H1 (cell line): ENCODE results near the gene DPM3. TPM values are rescaled to one million over a fixed set of nuclear protein-coding genes. Genes with fewer than 3 reads are reported as not detected.

Experiments used
- CTCF ChIA-PET: fragments of 300-600 bp; sonication (Branson Sonifier 250); formaldehyde crosslinking; loops from one replicate; lab custom pipeline; 2021; ENCODE audit not compliant: partially characterized antibody; lab: Charles Lee
- POLR2A ChIA-PET: fragments of 300-600 bp; sonication (Branson Sonifier 250); formaldehyde crosslinking; loops from one replicate; lab custom pipeline; 2021; ENCODE audit warnings: inconsistent platforms; ENCODE audit not compliant: partially characterized antibody; lab: Charles Lee
- DNase-seq, 2 experiments: peaks; one replicate each; pipeline versions ENCODE4 v3.0.0 to v3.0.0-alpha.2; 2010 to 2022; ENCODE audit warnings: low spot score in 2 of 2, low read depth in 1 of 2, mixed read lengths in 1 of 2
- FAIRE-seq: peaks from 2 replicates; lab custom pipeline; 2011; peaks lifted over from hg19 to GRCh38; lab: Jason Lieb, UNC
- H2AFZ ChIP-seq: 2 replicates; pipeline ENCODE4 v1.8.1; 2012; ENCODE audit warnings: low read length, inconsistent platforms
- H2AK5ac ChIP-seq: 2 replicates; pipeline ENCODE4 v1.6.1; 2013; ENCODE audit warnings: low read depth, low read length
- H2BK120ac ChIP-seq: replicated peaks from 2 replicates; pipeline ENCODE3; 2013; ENCODE audit warnings: low read depth, low read length, inconsistent platforms
- H2BK12ac ChIP-seq: 2 replicates; pipeline ENCODE4 v1.6.1; 2013; ENCODE audit warnings: low read depth, low read length
- H2BK15ac ChIP-seq: 2 replicates; pipeline ENCODE4 v1.6.1; 2013; ENCODE audit warnings: low read length
- H2BK20ac ChIP-seq: 2 replicates; pipeline ENCODE4 v1.6.1; 2013; ENCODE audit warnings: low read length
- H2BK5ac ChIP-seq: 2 replicates; pipeline ENCODE4 v1.6.1; 2013; ENCODE audit warnings: low read depth, low read length
- H3K14ac ChIP-seq: 2 replicates; pipeline ENCODE4 v1.6.1; 2013; ENCODE audit warnings: inconsistent platforms; ENCODE audit not compliant: insufficient read length
- H3K18ac ChIP-seq: 2 replicates; pipeline ENCODE4 v1.6.1; 2013; ENCODE audit warnings: low read length; ENCODE audit errors: extremely low read depth
- H3K23ac ChIP-seq: 2 replicates; pipeline ENCODE4 v1.6.1; 2013; ENCODE audit warnings: inconsistent platforms; ENCODE audit not compliant: insufficient read length
- H3K23me2 ChIP-seq: 2 replicates; pipeline ENCODE4 v1.6.1; 2013; ENCODE audit warnings: low read depth, low read length
- H3K27ac ChIP-seq: 2 replicates; pipeline ENCODE4 v1.6.1; 2011; ENCODE audit warnings: low read depth, low read length, inconsistent platforms
- H3K27me3 ChIP-seq, 4 experiments: replicated peaks in 1 of 4; 1 replicate in 1 of 4; 2 replicates in 3 of 4; pipeline versions ENCODE4 v1.6.1 to v1.8.1; 2011 to 2013; ENCODE audit warnings: low read length in 3 of 4, mild to moderate bottlenecking in 3 of 4, inconsistent platforms in 2 of 4, mixed read lengths in 2 of 4, moderate library complexity in 1 of 4; ENCODE audit not compliant: control insufficient read depth in 3 of 4, insufficient read depth in 3 of 4; ENCODE audit errors: extremely low read depth in 1 of 4
- H3K36me3 ChIP-seq, 4 experiments: 2 replicates each; pipeline versions ENCODE4 v1.6.1 to v1.8.1; 2011 to 2013; ENCODE audit warnings: mild to moderate bottlenecking in 4 of 4, low read length in 3 of 4, moderate library complexity in 2 of 4, control low read depth in 1 of 4, inconsistent platforms in 1 of 4; ENCODE audit not compliant: insufficient read depth in 4 of 4, control insufficient read depth in 2 of 4
- H3K4ac ChIP-seq: replicated peaks from 2 replicates; pipeline ENCODE3; 2013; ENCODE audit warnings: low read length, low read depth, mixed read lengths, inconsistent platforms; ENCODE audit not compliant: insufficient read length
- H3K4me1 ChIP-seq, 4 experiments: replicated peaks in 1 of 4; 1 replicate in 1 of 4; 2 replicates in 3 of 4; pipeline versions ENCODE4 v1.6.1 to v1.8.1; 2011 to 2013; ENCODE audit warnings: low read length in 3 of 4, inconsistent platforms in 2 of 4, mixed read lengths in 1 of 4; ENCODE audit not compliant: insufficient read depth in 4 of 4, control insufficient read depth in 3 of 4
- H3K4me2 ChIP-seq, 2 experiments: 2 replicates each; pipeline versions ENCODE4 v1.6.1 to v1.8.1; 2011 to 2013; ENCODE audit warnings: low read depth in 2 of 2, low read length in 2 of 2, control low read depth in 1 of 2, inconsistent platforms in 1 of 2, mild to moderate bottlenecking in 1 of 2; ENCODE audit not compliant: insufficient read depth in 1 of 2
- H3K4me3 ChIP-seq, 4 experiments: fragments of 200-600, 300-600 bp in 1 of 4; sonication (generic), shearing (Covaris generic), sonication (Bioruptor Twin) in 1 of 4; 2 replicates each; pipeline versions ENCODE4 v1.5.1 to v1.8.1; 2011 to 2016; ENCODE audit warnings: low read length in 4 of 4, low read depth in 3 of 4, control low read depth in 2 of 4, inconsistent platforms in 2 of 4, mild to moderate bottlenecking in 2 of 4, mixed read lengths in 1 of 4, moderate library complexity in 1 of 4; ENCODE audit not compliant: insufficient read depth in 2 of 4; ENCODE audit errors: extremely low read depth in 1 of 4
- H3K56ac ChIP-seq: replicated peaks from 2 replicates; pipeline ENCODE3; 2013; ENCODE audit warnings: low read depth, mild to moderate bottlenecking, mixed read lengths, low read length, inconsistent platforms; ENCODE audit not compliant: insufficient read length
- H3K79me1 ChIP-seq: 2 replicates; pipeline ENCODE4 v1.6.1; 2013; ENCODE audit warnings: low read depth, low read length, control low read depth
- H3K79me2 ChIP-seq, 2 experiments: 2 replicates each; pipeline versions ENCODE4 v1.6.1 to v1.8.1; 2012 to 2013; ENCODE audit warnings: low read length in 2 of 2, mild to moderate bottlenecking in 2 of 2, inconsistent platforms in 1 of 2; ENCODE audit not compliant: insufficient read depth in 2 of 2, control insufficient read depth in 1 of 2
- H3K9ac ChIP-seq, 4 experiments: replicated peaks in 1 of 4; 1 replicate in 1 of 4; 2 replicates in 3 of 4; pipeline versions ENCODE4 v1.6.1 to v1.8.1; 2011 to 2013; ENCODE audit warnings: low read depth in 3 of 4, low read length in 3 of 4, control low read depth in 2 of 4, mild to moderate bottlenecking in 2 of 4, moderate library complexity in 2 of 4, inconsistent platforms in 1 of 4; ENCODE audit errors: extremely low read depth in 1 of 4
- H3K9me3 ChIP-seq, 2 experiments: 2 replicates each; pipeline versions ENCODE4 v1.6.1 to v1.8.1; 2012 to 2013; ENCODE audit warnings: mild to moderate bottlenecking in 2 of 2, moderate library complexity in 2 of 2, control low read depth in 1 of 2, inconsistent platforms in 1 of 2, low read depth in 1 of 2, low read length in 1 of 2, mixed read lengths in 1 of 2; ENCODE audit not compliant: insufficient read depth in 2 of 2
- H4K20me1 ChIP-seq, 2 experiments: replicated peaks in 1 of 2; 2 replicates each; pipeline versions ENCODE3 to v1.8.1; 2011 to 2013; ENCODE audit warnings: inconsistent platforms in 2 of 2, low read length in 2 of 2, mild to moderate bottlenecking in 1 of 2; ENCODE audit not compliant: insufficient read depth in 2 of 2, control insufficient read depth in 1 of 2
- H4K5ac ChIP-seq: 2 replicates; pipeline ENCODE4 v1.6.1; 2013; ENCODE audit warnings: low read length, low read depth, mixed read lengths, inconsistent platforms; ENCODE audit not compliant: insufficient read length
- H4K8ac ChIP-seq: 2 replicates; pipeline ENCODE4 v1.8.0; 2013; ENCODE audit warnings: mild to moderate bottlenecking, moderate library complexity, low read length, inconsistent platforms; ENCODE audit not compliant: insufficient read depth; ENCODE audit errors: extremely low read depth
- H4K91ac ChIP-seq: replicated peaks from 2 replicates; pipeline ENCODE3; 2013; ENCODE audit warnings: low read length, mixed read lengths, inconsistent platforms; ENCODE audit not compliant: insufficient read length
- POLR2A ChIP-seq, 2 experiments: IDR thresholded peaks; 1 replicate in 1 of 2; 2 replicates in 1 of 2; pipeline ENCODE4 v1.6.1; 2011; ENCODE audit warnings: low read depth in 2 of 2, low read length in 2 of 2, mild to moderate bottlenecking in 2 of 2; ENCODE audit errors: control extremely low read depth in 1 of 2
- RFX5 ChIP-seq: IDR thresholded peaks from 2 replicates; pipeline ENCODE4 v1.6.1; 2011; ENCODE audit warnings: low read depth, low read length, improper control_type of control experiment, borderline replicate concordance
- SIN3A ChIP-seq, 2 experiments: IDR thresholded peaks in 1 of 2; conservative IDR thresholded peaks in 1 of 2; 2 replicates each; pipeline ENCODE4 v1.6.1; 2011 to 2012; ENCODE audit warnings: low read length in 2 of 2, improper control_type of control experiment in 1 of 2, low read depth in 1 of 2, mild to moderate bottlenecking in 1 of 2
- SRF ChIP-seq: IDR thresholded peaks from 2 replicates; pipeline ENCODE4 v1.6.1; 2011; ENCODE audit warnings: mild to moderate bottlenecking, low read depth, low read length, moderate library complexity
- YY1 ChIP-seq: IDR thresholded peaks from 2 replicates; pipeline ENCODE4 v1.6.1; 2011; ENCODE audit warnings: low read depth, mild to moderate bottlenecking, low read length
- WGBS, 2 experiments: shearing (Covaris generic) in 1 of 2; methylation state at CpG; one replicate each; pipeline versions ENCODE4 v1.1.6 to v1.1.7; 2013 to 2015; ENCODE audit warnings: low lambda C conversion rate in 2 of 2, mixed read lengths in 2 of 2, inconsistent platforms in 1 of 2, low coverage in 1 of 2, missing lambda C conversion rate in 1 of 2; ENCODE audit not compliant: insufficient replicate concordance in 2 of 2, insufficient coverage in 1 of 2, insufficient read length in 1 of 2; ENCODE audit errors: extremely low coverage in 1 of 2, missing lambda C conversion rate in 1 of 2; 5-methylcytosine and 5-hydroxymethylcytosine counted together
- polyA plus RNA-seq, 7 experiments: library from polyadenylated mRNA; depleted of rRNA in 3 of 7; stranded (reverse) in 5 of 7; unstranded in 2 of 7; fragments of >200 nt in 5 of 7; fragments of 200-250 nt in 2 of 7; gene quantifications; 1 replicate in 5 of 7; 2 replicates in 1 of 7; 4 replicates in 1 of 7; pipeline versions ENCODE4 v1.2.1 to v1.2.3, GENCODE V29; 2011 to 2013; ENCODE audit warnings: missing spikeins in 2 of 7, mixed read lengths in 2 of 7
- total RNA-seq: library from RNA; stranded (reverse); fragmentation: NEBNext Ultra II Directional; extraction: Animal tissue kit (Norgen Biotek cat#: 25700); gene quantifications from 2 replicates; pipeline ENCODE4 v1.2.1, GENCODE V29; 2021

Gene DPM3
- total and polyA plus RNA-seq, 2 of the 8 experiments (the other 6 are each of a cell fraction or from before 2014, with no cell fraction given): 44.8 to 227 TPM

- DNase-seq: no peak
- Histone ChIP-seq H3K18ac (no peak overlapping the region), H3K36me3 (no peaks in the 10 kb centered on the region), H3K79me1 (no peaks in the 10 kb centered on the region), H3K4me1 (peaks cover 0 to 10% (median 8%) of the 10 kb centered on the region in 4 experiments; a peak in 5 of 7 replicates), H4K20me1 (no peaks in the 10 kb centered on the region), H2BK120ac (no peak overlapping the region), H3K79me2 (no peaks in the 10 kb centered on the region), H3K23me2 (no peaks in the 10 kb centered on the region), H3K4ac (no peak overlapping the region), H2BK12ac (0 out of 2 replicates have a peak overlapping the region, but pooled peaks have one; percentile 27), H3K4me3 (no peak overlapping the region), H2BK15ac (no peak overlapping the region), H3K27me3 (peaks cover 0 to 13% (median 2%) of the 10 kb centered on the region in 4 experiments; a peak in 2 of 7 replicates), H2BK20ac (no peak overlapping the region), H4K5ac (no peak overlapping the region), H3K9me3 (no peaks in the 10 kb centered on the region), H3K4me2 (no peak overlapping the region), H3K9ac (no peak overlapping the region), H2BK5ac (no peak overlapping the region), H3K14ac (no peak overlapping the region), H2AK5ac (no peak overlapping the region), H3K56ac (no peak overlapping the region), H4K8ac (no peak overlapping the region), H3K23ac (no peak overlapping the region), H4K91ac (no peak overlapping the region), H2AFZ (no peak overlapping the region), H3K27ac (no peak overlapping the region)
- POLR2A ChIA-PET: interaction anchor here (0.6 to 1.8 kb wide), 3 partner anchors 73 to 80 kb away, joined by 3 to 7 read pairs (median 7); partner anchors contain the start of gene KRTCAP2
- TF ChIP-seq SIN3A (conservative IDR thresholded peaks at IDR 0.05 in 1 of 2, IDR thresholded peaks at IDR 0.05 in 1 of 2; ENCODE audit: low read depth in 1 of 2, low read length in 2 of 2) (no peak), RFX5 (no peak), YY1 (no peak), POLR2A (IDR thresholded peaks at IDR 0.05; ENCODE audit: control extremely low read depth in 1 of 2, low read depth in 2 of 2, low read length in 2 of 2) (no peak), SRF (no peak)
- FAIRE-seq: no peak
- CTCF ChIA-PET: interaction anchor here (1.3 to 6.3 kb wide), 11 partner anchors 19 to 78 kb away, joined by 5 to 215 read pairs (median 11); partner anchors contain the start of genes EFNA4, KRTCAP2 and TRIM46
- 88% methylated on average over 12 of the region's 12 CpGs; no CpG with 5 or more reads in 1 of the 2 experiments for WGBS, 2 experiments
Measured at GRCh38 chr1:155092641-155093040, 47.7 kb downstream of the DPM3 start.
